Gastroesophageal sphincter (tissue), 4 donors: ENCODE measurements around the gene RHBG. TPM values are rescaled to one million over a fixed set of nuclear protein-coding genes. Genes with fewer than 3 reads are reported as not detected.
"Not testable (repeated sequence)": the region's sequence is repeated elsewhere in the genome, so short reads cannot be mapped to it uniquely, and the experiment has no call there.

Experiments
- ATAC-seq: fragments of 150-250 bp; one replicate; pipeline ENCODE4 v1.9.1; 2016; ENCODE audit warnings: mild to moderate bottlenecking, moderate library complexity
- H3K27ac ChIP-seq, 4 donors: fragments of 200-600 bp; sonication (generic) in 3 of 4; 1 replicate in 3 of 4; 2 replicates in 1 of 4; pipeline ENCODE4 v1.5.1; 2016 to 2019
- H3K27me3 ChIP-seq: fragments of 200-600 bp; sonication (generic); one replicate; pipeline ENCODE4 v1.5.1; 2019
- H3K36me3 ChIP-seq, 2 donors: fragments of 200-600 bp; sonication (generic); one replicate each; pipeline ENCODE4 v1.5.1; 2019; ENCODE audit warnings: control low read depth in 1 of 2
- H3K4me1 ChIP-seq, 3 donors: fragments of 200-600 bp; sonication (generic); 1 replicate in 2 of 3; 2 replicates in 1 of 3; pipeline ENCODE4 v1.5.1; 2016 to 2019; ENCODE audit warnings: control low read depth in 2 of 3
- H3K4me3 ChIP-seq, 2 donors: fragments of 200-600 bp; sonication (generic); one replicate each; pipeline ENCODE4 v1.5.1; 2019; ENCODE audit warnings: mild to moderate bottlenecking in 1 of 2, moderate library complexity in 1 of 2
- H3K9me3 ChIP-seq, 3 donors: fragments of 200-600 bp; sonication (generic); one replicate each; pipeline ENCODE4 v1.5.1; 2017 to 2019; ENCODE audit warnings: control low read depth in 2 of 3
- EP300 ChIP-seq: sonication (generic); formaldehyde crosslinking; IDR thresholded peaks from one replicate; pipeline ENCODE4 v1.6.1; 2017; ENCODE audit warnings: antibody characterized with exemption, mild to moderate bottlenecking
- POLR2A ChIP-seq, 2 donors: fragments of 450-650 bp; IDR thresholded peaks; one replicate each; pipeline ENCODE4 v1.6.1; 2017; ENCODE audit warnings: antibody characterized with exemption in 2 of 2, mild to moderate bottlenecking in 2 of 2, moderate library complexity in 1 of 2
- POLR2AphosphoS5 ChIP-seq: sonication (generic); formaldehyde crosslinking; IDR thresholded peaks from one replicate; pipeline ENCODE4 v1.6.1; 2017; ENCODE audit warnings: antibody characterized with exemption
- WGBS, 2 donors: methylation state at CpG; one replicate each; pipeline ENCODE4 v1.1.5; 2018; ENCODE audit warnings: low coverage in 1 of 2; 5-methylcytosine and 5-hydroxymethylcytosine counted together
- total RNA-seq, 4 donors: library from RNA; depleted of rRNA; stranded (reverse); fragments of >200 nt; gene quantifications; one replicate each; pipeline ENCODE4 v1.1.0, GENCODE V29; 2016
- TF ChIP-seq, protein P1 (sequence below), 4 experiments: fragments of 200-600 bp in 2 of 4; fragments of 450-650 bp in 2 of 4; sonication (generic) in 1 of 4; IDR thresholded peaks; one replicate each; pipeline ENCODE4 v1.5.1; 2017 to 2019; ENCODE audit warnings: antibody characterized with exemption in 4 of 4, mild to moderate bottlenecking in 2 of 4, moderate library complexity in 2 of 4

RHBG gene, protein sequence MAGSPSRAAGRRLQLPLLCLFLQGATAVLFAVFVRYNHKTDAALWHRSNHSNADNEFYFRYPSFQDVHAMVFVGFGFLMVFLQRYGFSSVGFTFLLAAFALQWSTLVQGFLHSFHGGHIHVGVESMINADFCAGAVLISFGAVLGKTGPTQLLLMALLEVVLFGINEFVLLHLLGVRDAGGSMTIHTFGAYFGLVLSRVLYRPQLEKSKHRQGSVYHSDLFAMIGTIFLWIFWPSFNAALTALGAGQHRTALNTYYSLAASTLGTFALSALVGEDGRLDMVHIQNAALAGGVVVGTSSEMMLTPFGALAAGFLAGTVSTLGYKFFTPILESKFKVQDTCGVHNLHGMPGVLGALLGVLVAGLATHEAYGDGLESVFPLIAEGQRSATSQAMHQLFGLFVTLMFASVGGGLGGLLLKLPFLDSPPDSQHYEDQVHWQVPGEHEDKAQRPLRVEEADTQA
- not detected for total RNA-seq

DNA sequence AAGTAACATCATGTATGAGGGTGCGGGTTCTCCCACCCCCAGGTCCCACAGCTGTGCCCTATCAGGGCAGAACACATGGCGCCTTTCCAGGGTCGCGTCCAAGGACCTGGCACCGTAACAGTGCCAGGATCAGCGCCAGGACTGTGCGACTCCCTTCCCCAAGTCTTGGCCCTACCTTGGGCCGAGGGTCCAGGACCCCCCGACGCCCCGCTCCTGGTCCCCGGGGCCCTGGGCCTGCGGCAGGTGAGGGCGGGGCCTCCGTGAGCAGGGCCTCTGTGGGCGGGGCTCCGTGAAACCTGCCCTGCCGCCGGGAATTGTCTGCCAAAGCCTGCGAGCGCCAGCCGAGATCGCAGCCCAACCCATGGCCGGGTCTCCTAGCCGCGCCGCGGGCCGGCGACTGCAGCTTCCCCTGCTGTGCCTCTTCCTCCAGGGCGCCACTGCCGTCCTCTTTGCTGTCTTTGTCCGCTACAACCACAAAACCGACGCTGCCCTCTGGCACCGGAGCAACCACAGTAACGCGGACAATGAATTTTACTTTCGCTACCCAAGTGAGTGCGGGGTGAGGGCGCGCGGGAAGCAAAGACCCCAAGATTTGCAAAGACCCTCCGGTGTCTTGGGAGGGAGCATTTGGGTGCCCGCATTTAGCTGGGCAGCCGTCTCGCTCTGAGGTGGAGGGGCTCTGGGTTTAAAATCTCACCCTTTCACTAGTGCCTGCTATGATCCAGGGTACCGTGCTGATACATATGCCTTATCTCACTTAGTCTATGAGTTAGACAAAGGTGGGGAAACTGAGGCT is at the start of gene RHBG:
RHBG (plus strand) TSS at position 323 of the 796 bp plus-strand sequence; CDS start at position 362, 39 bp downstream.
- ATAC-seq: no peak
- no peak for TF ChIP-seq EP300
- TF ChIP-seq POLR2A (IDR thresholded peaks at IDR 0.05): no peak
- TF ChIP-seq, protein P1, sequence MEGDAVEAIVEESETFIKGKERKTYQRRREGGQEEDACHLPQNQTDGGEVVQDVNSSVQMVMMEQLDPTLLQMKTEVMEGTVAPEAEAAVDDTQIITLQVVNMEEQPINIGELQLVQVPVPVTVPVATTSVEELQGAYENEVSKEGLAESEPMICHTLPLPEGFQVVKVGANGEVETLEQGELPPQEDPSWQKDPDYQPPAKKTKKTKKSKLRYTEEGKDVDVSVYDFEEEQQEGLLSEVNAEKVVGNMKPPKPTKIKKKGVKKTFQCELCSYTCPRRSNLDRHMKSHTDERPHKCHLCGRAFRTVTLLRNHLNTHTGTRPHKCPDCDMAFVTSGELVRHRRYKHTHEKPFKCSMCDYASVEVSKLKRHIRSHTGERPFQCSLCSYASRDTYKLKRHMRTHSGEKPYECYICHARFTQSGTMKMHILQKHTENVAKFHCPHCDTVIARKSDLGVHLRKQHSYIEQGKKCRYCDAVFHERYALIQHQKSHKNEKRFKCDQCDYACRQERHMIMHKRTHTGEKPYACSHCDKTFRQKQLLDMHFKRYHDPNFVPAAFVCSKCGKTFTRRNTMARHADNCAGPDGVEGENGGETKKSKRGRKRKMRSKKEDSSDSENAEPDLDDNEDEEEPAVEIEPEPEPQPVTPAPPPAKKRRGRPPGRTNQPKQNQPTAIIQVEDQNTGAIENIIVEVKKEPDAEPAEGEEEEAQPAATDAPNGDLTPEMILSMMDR (IDR thresholded peaks at IDR 0.05): no peak
- TF ChIP-seq POLR2AphosphoS5: no peak
- Histone ChIP-seq H3K36me3 (no peaks in the 10 kb centered on the region), H3K27ac (no peak within 1 kb of the TSS), H3K9me3 (no peaks in the 10 kb centered on the region), H3K27me3 (peaks cover 96% of the 10 kb centered on the region), H3K4me3 (peak within 1 kb of the TSS in 1 of 2 donors; percentile 42), H3K4me1 (peaks cover 0 to 9% (median 0%) of the 10 kb centered on the region in 3 donors)
- 80% methylated on average over 1 of the region's 48 CpGs; no CpG with 5 or more reads in 1 of the 2 donors for WGBS, 2 donors

DNA sequence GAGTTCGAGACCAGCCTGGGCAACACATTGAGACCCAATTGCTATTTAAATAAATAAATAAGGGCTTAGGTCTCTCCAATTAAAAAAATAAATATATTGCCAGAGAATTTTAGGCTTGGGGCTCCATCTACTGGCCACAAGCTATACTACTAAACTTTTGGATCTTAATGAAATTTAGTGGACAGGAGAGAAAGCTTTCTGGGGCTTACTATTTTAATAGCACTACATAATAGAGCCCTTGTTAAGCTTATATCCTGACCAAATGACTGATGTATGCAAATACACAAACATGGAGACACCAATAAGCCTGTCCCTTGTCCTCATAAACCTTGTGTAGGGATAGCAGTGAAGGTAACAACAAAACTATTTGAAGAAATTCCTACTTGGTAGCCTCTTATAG is 49.3 kb upstream of the RHBG start:
- no peak overlapping the region for H3K4me3 ChIP-seq
- H3K4me1 ChIP-seq: no peaks in the 10 kb centered on the region
- no peaks in the 10 kb centered on the region for H3K9me3 ChIP-seq
- WGBS, 2 donors: 50% methylated on average over 1 of the region's 1 CpG; no CpG with 5 or more reads in 1 of the 2 donors
- TF ChIP-seq POLR2A (IDR thresholded peaks at IDR 0.05): no peak
- TF ChIP-seq, protein P1 (IDR thresholded peaks at IDR 0.05): peak; percentile 25 to 36 (median 30)
- TF ChIP-seq EP300: no peak
- TF ChIP-seq POLR2AphosphoS5: no peak
- H3K36me3 ChIP-seq: peaks cover 20 to 100% of the 10 kb centered on the region in 2 donors
- no peak overlapping the region for H3K27ac ChIP-seq
- no peak for ATAC-seq
- no peaks in the 10 kb centered on the region for H3K27me3 ChIP-seq

GRCh38 chr1:156320560-156320959 is 48.5 kb upstream of the RHBG start:
- WGBS, 2 donors: 65 to 68% methylated on average over 2 to 3 of the region's 3 CpGs
- H3K36me3 ChIP-seq: peaks cover 20 to 100% of the 10 kb centered on the region in 2 donors
- no peaks in the 10 kb centered on the region for H3K27me3 ChIP-seq
- no peak overlapping the region for H3K4me3 ChIP-seq
- ATAC-seq: no peak
- no peaks in the 10 kb centered on the region for H3K9me3 ChIP-seq
- H3K4me1 ChIP-seq: no peaks in the 10 kb centered on the region
- TF ChIP-seq POLR2A (IDR thresholded peaks at IDR 0.05): no peak
- TF ChIP-seq EP300: no peak
- TF ChIP-seq POLR2AphosphoS5: no peak
- TF ChIP-seq, protein P1 (IDR thresholded peaks at IDR 0.05): no peak
- no peak overlapping the region for H3K27ac ChIP-seq

DNA sequence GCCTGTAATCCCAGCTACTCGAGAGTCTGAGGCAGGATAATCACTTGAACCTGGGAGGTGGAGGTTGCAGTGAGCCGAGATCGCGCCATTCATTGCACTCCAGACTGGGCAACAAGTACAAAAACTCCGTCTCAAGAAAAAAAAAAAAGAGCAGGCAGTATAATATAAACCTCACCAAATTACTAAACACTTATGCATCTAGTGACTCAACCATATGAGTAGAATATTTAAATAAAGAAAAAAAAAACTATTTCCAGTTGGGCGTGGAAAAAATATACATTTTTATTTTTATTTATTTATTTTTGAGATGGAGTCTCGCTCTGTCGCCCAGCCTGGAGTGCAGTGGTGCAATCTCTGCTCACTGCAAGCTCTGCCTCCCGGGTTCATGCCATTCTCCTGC is 45.8 kb upstream of the RHBG start:
- not testable (repeated sequence) for H3K27me3 ChIP-seq, H3K27ac ChIP-seq, H3K9me3 ChIP-seq, H3K4me3 ChIP-seq, ATAC-seq, H3K4me1 ChIP-seq
- peaks cover 11 to 91% of the 10 kb centered on the region in 2 donors for H3K36me3 ChIP-seq
- WGBS, 2 donors: 86 to 87% methylated on average over 9 of the region's 9 CpGs

- no peak for TF ChIP-seq POLR2AphosphoS5
- TF ChIP-seq, protein P1 (IDR thresholded peaks at IDR 0.05): no peak
- TF ChIP-seq POLR2A (IDR thresholded peaks at IDR 0.05): no peak
- no peak for TF ChIP-seq EP300
- H3K9me3 ChIP-seq: no peaks in the 10 kb centered on the region
- no peak for ATAC-seq
- no peaks in the 10 kb centered on the region for H3K27me3 ChIP-seq
- 62 to 76% methylated on average over 4 of the region's 4 CpGs for WGBS, 2 donors
- peak overlapping the region in 1 of 2 donors; percentile 77 for H3K4me3 ChIP-seq
- no peak overlapping the region for H3K27ac ChIP-seq
- peaks cover 0 to 27% (median 12%) of the 10 kb centered on the region in 3 donors for H3K4me1 ChIP-seq
- H3K36me3 ChIP-seq: peaks cover 0 to 46% of the 10 kb centered on the region in 2 donors
Measured at GRCh38 chr1:156336242-156336641, 32.8 kb upstream of the RHBG start.
